T-cell (primary cell): ENCODE data around the gene MAGEF1. TPM values are rescaled to one million over a fixed set of nuclear protein-coding genes. Genes with fewer than 3 reads are reported as not detected.

Source experiments
- ATAC-seq, 4 experiments: fragments of 200-7000 bp in 3 of 4; fragments of 150-1000 bp in 1 of 4; cut with Tn5 transposase; replicated peaks in 1 of 4; 1 replicate in 3 of 4; 2 replicates in 1 of 4; pipeline ENCODE4 v1.10.0; 2021; ENCODE audit warnings: moderate library complexity in 3 of 4, mild to moderate bottlenecking in 2 of 4, moderate number of reproducible peaks in 1 of 4
- CTCF ChIA-PET, 2 donors: fragments of 300-600 bp; sonication (Branson Sonifier 250); formaldehyde crosslinking; loops; one replicate each; lab custom pipeline; 2022; ENCODE audit warnings: antibody characterized with exemption in 2 of 2; lab: Charles Lee
- POLR2A ChIA-PET, 2 donors: fragments of 300-600 bp; sonication (Branson Sonifier 250); formaldehyde crosslinking; loops; one replicate each; lab custom pipeline; 2022; ENCODE audit warnings: antibody characterized with exemption in 2 of 2; lab: Charles Lee
- DNase-seq, 35 experiments: peaks; one replicate each; pipeline versions ENCODE4 v3.0.0 to v3.0.0-alpha.2; 2013 to 2023
- H3K27ac ChIP-seq: one replicate; pipeline ENCODE4 v1.5.1; 2013; ENCODE audit warnings: low read length
- H3K27me3 ChIP-seq, 2 experiments: replicated peaks in 1 of 2; 1 replicate in 1 of 2; 2 replicates in 1 of 2; pipeline versions ENCODE4 v1.6.1 to v1.7.0; 2013; ENCODE audit warnings: low read length in 1 of 2, mixed read lengths in 1 of 2; ENCODE audit not compliant: control insufficient read depth in 2 of 2, insufficient read depth in 2 of 2; ENCODE audit errors: extremely low read depth in 1 of 2
- H3K36me3 ChIP-seq, 2 donors: 1 replicate in 1 of 2; 2 replicates in 1 of 2; pipeline versions ENCODE4 v1.6.1 to v1.7.0; 2013; ENCODE audit warnings: low read length in 1 of 2; ENCODE audit not compliant: control insufficient read depth in 2 of 2, insufficient read depth in 1 of 2; ENCODE audit errors: extremely low read depth in 1 of 2
- H3K4me1 ChIP-seq, 2 experiments: 1 replicate in 1 of 2; 2 replicates in 1 of 2; pipeline versions ENCODE4 v1.6.1 to v1.7.0; 2013; ENCODE audit warnings: low read length in 2 of 2, mixed read lengths in 1 of 2; ENCODE audit not compliant: insufficient read depth in 2 of 2, control insufficient read depth in 1 of 2; ENCODE audit errors: extremely low read depth in 1 of 2
- H3K4me3 ChIP-seq, 2 donors: 1 replicate in 1 of 2; 2 replicates in 1 of 2; pipeline versions ENCODE4 v1.5.1 to v1.7.0; 2013; ENCODE audit warnings: mild to moderate bottlenecking in 2 of 2, low read length in 1 of 2, moderate library complexity in 1 of 2; ENCODE audit not compliant: control insufficient read depth in 1 of 2; ENCODE audit errors: extremely low read depth in 1 of 2
- H3K9me3 ChIP-seq: 2 replicates; pipeline ENCODE4 v1.7.0; 2013
- H3K27ac Mint-ChIP-seq, 2 donors: one replicate each; pipeline ENCODE4 v1.8.0; 2020 to 2021; ENCODE audit warnings: mild to moderate bottlenecking in 2 of 2, mixed read lengths in 2 of 2
- H3K27me3 Mint-ChIP-seq, 2 donors: one replicate each; pipeline ENCODE4 v1.8.0; 2021 to 2022; ENCODE audit warnings: mixed read lengths in 2 of 2
- H3K36me3 Mint-ChIP-seq: one replicate; pipeline ENCODE4 v1.8.0; 2021; ENCODE audit warnings: mixed read lengths
- H3K4me1 Mint-ChIP-seq, 3 donors: one replicate each; pipeline ENCODE4 v1.8.0; 2020 to 2022; ENCODE audit warnings: mixed read lengths in 3 of 3, mild to moderate bottlenecking in 1 of 3
- H3K4me3 Mint-ChIP-seq, 3 donors: one replicate each; pipeline ENCODE4 v1.8.0; 2020 to 2022; ENCODE audit warnings: mild to moderate bottlenecking in 3 of 3, mixed read lengths in 3 of 3, moderate library complexity in 3 of 3
- H3K9me3 Mint-ChIP-seq, 3 donors: one replicate each; pipeline ENCODE4 v1.8.0; 2020 to 2022; ENCODE audit warnings: mixed read lengths in 3 of 3
- WGBS: methylation state at CpG from one replicate; pipeline ENCODE4 v1.1.5; 2013; ENCODE audit warnings: missing lambda C conversion rate; ENCODE audit not compliant: insufficient coverage; 5-methylcytosine and 5-hydroxymethylcytosine counted together
- total RNA-seq, 35 experiments: library from RNA in 6 of 35; stranded (reverse) in 6 of 35; fragments of 120-200 nt in 1 of 35; gene quantifications; one replicate each; pipeline versions ENCODE4 v1.2.1 to v1.2.4 and lab custom pipeline; 2013 to 2026

MAGEF1 gene
- total RNA-seq, 5 donors from 2014 or later (not counting 1 experiment from before 2014, with no cell fraction given): 8.6 to 17.7 (median 16.1) TPM

GRCh38 chr3:184669578-184669977 lies 42.3 kb downstream of the MAGEF1 start:
- CTCF ChIA-PET: interaction anchor here in 1 of 2 donors (0.7 kb wide), 1 partner anchor 25 kb away, joined by 5 read pairs; no protein-coding TSS in a partner anchor
- H3K9me3 Mint-ChIP-seq: no peaks in the 10 kb centered on the region
- POLR2A ChIA-PET: no interaction called here
- Histone ChIP-seq H3K27me3 (peaks cover 0 to 19% of the 10 kb centered on the region in 2 experiments), H3K36me3 (no peaks in the 10 kb centered on the region), H3K9me3 (no peaks in the 10 kb centered on the region), H3K27ac (no peak overlapping the region), H3K4me3 (no peak overlapping the region), H3K4me1 (no peaks in the 10 kb centered on the region)
- ATAC-seq (no peak), DNase-seq (no peak)
- 80% methylated on average over 5 of the region's 7 CpGs for WGBS
- peaks cover 6 to 16% of the 10 kb centered on the region in 2 donors for H3K27me3 Mint-ChIP-seq
- no peaks in the 10 kb centered on the region for H3K36me3 Mint-ChIP-seq
- no peak overlapping the region for H3K27ac Mint-ChIP-seq
- no peak overlapping the region for H3K4me3 Mint-ChIP-seq
- no peaks in the 10 kb centered on the region for H3K4me1 Mint-ChIP-seq

- Mint-ChIP-seq H3K36me3 (no peaks in the 10 kb centered on the region), H3K27me3 (peaks cover 6 to 14% of the 10 kb centered on the region in 2 donors), H3K4me3 (no peak overlapping the region), H3K27ac (no peak overlapping the region), H3K4me1 (no peaks in the 10 kb centered on the region), H3K9me3 (no peaks in the 10 kb centered on the region)
- Histone ChIP-seq H3K27ac (no peak overlapping the region), H3K4me3 (no peak overlapping the region), H3K4me1 (no peaks in the 10 kb centered on the region), H3K36me3 (no peaks in the 10 kb centered on the region), H3K9me3 (no peaks in the 10 kb centered on the region), H3K27me3 (peaks cover 0 to 22% of the 10 kb centered on the region in 2 experiments)
- DNase-seq (no peak), ATAC-seq (no peak)
- ChIA-PET CTCF (no interaction called here), POLR2A (no interaction called here)
- WGBS: 86% methylated on average over 9 of the region's 9 CpGs
Observed at GRCh38 chr3:184666442-184666841, 45.4 kb downstream of the MAGEF1 start.

GRCh38 chr3:184665101-184665500 lies 46.8 kb downstream of the MAGEF1 start:
- Histone ChIP-seq H3K36me3 (no peaks in the 10 kb centered on the region), H3K27me3 (peaks cover 0 to 22% of the 10 kb centered on the region in 2 experiments), H3K4me3 (no peak overlapping the region), H3K27ac (no peak overlapping the region), H3K9me3 (no peaks in the 10 kb centered on the region), H3K4me1 (no peaks in the 10 kb centered on the region)
- H3K4me1 Mint-ChIP-seq: peaks cover 0 to 6% (median 0%) of the 10 kb centered on the region in 3 donors
- WGBS: 88% methylated on average over 9 of the region's 10 CpGs
- H3K36me3 Mint-ChIP-seq: no peaks in the 10 kb centered on the region
- DNase-seq (no peak), ATAC-seq (no peak)
- ChIA-PET CTCF (interaction anchor here in 1 of 2 donors (0.5 kb wide), 1 partner anchor 143 kb away, joined by 4 read pairs; no protein-coding TSS in a partner anchor), POLR2A (no interaction called here)
- H3K27ac Mint-ChIP-seq: no peak overlapping the region
- peaks cover 6 to 10% of the 10 kb centered on the region in 2 donors for H3K27me3 Mint-ChIP-seq
- H3K9me3 Mint-ChIP-seq: no peaks in the 10 kb centered on the region
- no peak overlapping the region for H3K4me3 Mint-ChIP-seq

- H3K4me3 Mint-ChIP-seq: no peak overlapping the region
- DNase-seq (no peak), ATAC-seq (no peak)
- peaks cover 6 to 10% of the 10 kb centered on the region in 2 donors for H3K27me3 Mint-ChIP-seq
- no peak overlapping the region for H3K27ac Mint-ChIP-seq
- no peaks in the 10 kb centered on the region for H3K36me3 Mint-ChIP-seq
- WGBS: 90% methylated on average over 8 of the region's 12 CpGs
- H3K9me3 ChIP-seq: no peaks in the 10 kb centered on the region
- peaks cover 0 to 8% (median 0%) of the 10 kb centered on the region in 3 donors for H3K4me1 Mint-ChIP-seq
- no peaks in the 10 kb centered on the region for H3K9me3 Mint-ChIP-seq
- CTCF ChIA-PET: interaction anchor here in 1 of 2 donors (0.5 kb wide), 1 partner anchor 1173 kb away, joined by 3 read pairs; no protein-coding TSS in a partner anchor
- peaks cover 0 to 33% of the 10 kb centered on the region in 2 experiments for H3K27me3 ChIP-seq
- POLR2A ChIA-PET: interaction anchor here in 1 of 2 donors (0.6 kb wide), 1 partner anchor 110 kb away, joined by 3 read pairs; no protein-coding TSS in a partner anchor
- no peak overlapping the region for H3K4me3 ChIP-seq
- H3K27ac ChIP-seq: no peak overlapping the region
- no peaks in the 10 kb centered on the region for H3K4me1 ChIP-seq
- no peaks in the 10 kb centered on the region for H3K36me3 ChIP-seq
Observed at GRCh38 chr3:184663756-184664155, 48.1 kb downstream of the MAGEF1 start.

- H3K36me3 ChIP-seq: no peaks in the 10 kb centered on the region
- Mint-ChIP-seq H3K27ac (no peak overlapping the region), H3K4me3 (no peak overlapping the region), H3K9me3 (no peaks in the 10 kb centered on the region), H3K36me3 (no peaks in the 10 kb centered on the region), H3K27me3 (peaks cover 6 to 10% of the 10 kb centered on the region in 2 donors), H3K4me1 (peaks cover 0 to 10% (median 0%) of the 10 kb centered on the region in 3 donors)
- peaks cover 0 to 33% of the 10 kb centered on the region in 2 experiments for H3K27me3 ChIP-seq
- DNase-seq (no peak), ATAC-seq (no peak)
- WGBS: 91% methylated on average over 6 of the region's 6 CpGs
- no peaks in the 10 kb centered on the region for H3K4me1 ChIP-seq
- no peaks in the 10 kb centered on the region for H3K9me3 ChIP-seq
- no peak overlapping the region for H3K4me3 ChIP-seq
- ChIA-PET POLR2A (interaction anchor here in 1 of 2 donors (0.6 kb wide), 1 partner anchor 110 kb away, joined by 3 read pairs; no protein-coding TSS in a partner anchor), CTCF (interaction anchor here in 1 of 2 donors (0.6 kb wide), 1 partner anchor 49 kb away, joined by 4 read pairs; no protein-coding TSS in a partner anchor)
- H3K27ac ChIP-seq: no peak overlapping the region
Observed at GRCh38 chr3:184663356-184663755, 48.5 kb downstream of the MAGEF1 start.

- no peaks in the 10 kb centered on the region for H3K36me3 ChIP-seq
- Mint-ChIP-seq H3K4me1 (peaks cover 0 to 10% (median 1%) of the 10 kb centered on the region in 3 donors), H3K9me3 (no peaks in the 10 kb centered on the region), H3K36me3 (no peaks in the 10 kb centered on the region), H3K27ac (no peak overlapping the region), H3K4me3 (no peak overlapping the region), H3K27me3 (peaks cover 3 to 7% of the 10 kb centered on the region in 2 donors)
- H3K27me3 ChIP-seq: peaks cover 0 to 29% of the 10 kb centered on the region in 2 experiments
- DNase-seq (no peak), ATAC-seq (no peak)
- ChIA-PET POLR2A (no interaction called here), CTCF (no interaction called here)
- no peaks in the 10 kb centered on the region for H3K4me1 ChIP-seq
- H3K9me3 ChIP-seq: no peaks in the 10 kb centered on the region
- 44% methylated on average over 2 of the region's 5 CpGs for WGBS
- H3K27ac ChIP-seq: no peak overlapping the region
- H3K4me3 ChIP-seq: no peak overlapping the region
Observed at GRCh38 chr3:184662187-184662586, 49.7 kb downstream of the MAGEF1 start.
